HPDE6-E6E7 (cell line): Measurements from ENCODE around the gene CARD6.
A peak's percentile ranks its signal among the peaks of the same experiment; 100 is the strongest.
"Not testable (repeated sequence)": the region's sequence is repeated elsewhere in the genome, so short reads cannot be mapped to it uniquely, and the experiment has no call there.

Source experiments
- DNase-seq: peaks from one replicate; pipeline ENCODE4 v3.0.0; 2011; ENCODE audit warnings: missing footprints; ENCODE audit errors: extremely low spot score

Gene CARD6

GRCh38 chr5:40841068-40841805 is at the start of gene CARD6:
Gene CARD6, plus strand, starts transcription at chr5:40841367. Its CDS starts 16 bp downstream, at chr5:40841383.
- DNase-seq, result no peak

GRCh38 chr5:40791715-40792139 is 49.4 kb upstream of the CARD6 start:
- DNase-seq, result no peak

- not testable (repeated sequence) for DNase-seq
Measured at GRCh38 chr5:40792691-40793090, 48.5 kb upstream of the CARD6 start.

GRCh38 chr5:40794340-40794739 is 46.8 kb upstream of the CARD6 start:
- not testable (repeated sequence) for DNase-seq

- DNase-seq, result not testable (repeated sequence)
Measured at GRCh38 chr5:40794877-40795276, 46.3 kb upstream of the CARD6 start.

GRCh38 chr5:40796487-40796889 is 44.7 kb upstream of the CARD6 start:
- no peak for DNase-seq

- peak; percentile 20 for DNase-seq
Measured at GRCh38 chr5:40797273-40798011, 43.7 kb upstream of the CARD6 start.

- DNase-seq, result peak; percentile 78
Measured at GRCh38 chr5:40798012-40798800, 43.0 kb upstream of the CARD6 start, which contains the start of gene PRKAA1. Gene PRKAA1, minus strand, starts transcription at chr5:40798374. Its CDS starts 185 bp downstream, at chr5:40798189.

- DNase-seq, result no peak
Measured at GRCh38 chr5:40798801-40799210, 42.4 kb upstream of the CARD6 start.

- DNase-seq, result no peak
Measured at GRCh38 chr5:40799258-40799657, 41.9 kb upstream of the CARD6 start.

- DNase-seq, result no peak
Measured at GRCh38 chr5:40801771-40802562, 39.2 kb upstream of the CARD6 start.

GRCh38 chr5:40812125-40812524 is 29.0 kb upstream of the CARD6 start:
- no peak for DNase-seq

GRCh38 chr5:40813698-40814281 is 27.4 kb upstream of the CARD6 start:
- no peak for DNase-seq

GRCh38 chr5:40823459-40823858 is 17.7 kb upstream of the CARD6 start:
- DNase-seq, result peak; percentile 11

GRCh38 chr5:40825461-40826043 is 15.6 kb upstream of the CARD6 start:
- DNase-seq, result not testable (repeated sequence)

GRCh38 chr5:40826489-40827187 is 14.5 kb upstream of the CARD6 start:
- DNase-seq, result no peak

- no peak for DNase-seq
Measured at GRCh38 chr5:40827188-40827977, 13.8 kb upstream of the CARD6 start.

GRCh38 chr5:40828021-40828631 is 13.0 kb upstream of the CARD6 start:
- no peak for DNase-seq
